ENCODE data around the gene CHRNA4. TPM values are rescaled to one million over a fixed set of nuclear protein-coding genes. Genes with fewer than 3 reads are reported as not detected.

Gene CHRNA4
- not detected for total RNA-seq

DNA sequence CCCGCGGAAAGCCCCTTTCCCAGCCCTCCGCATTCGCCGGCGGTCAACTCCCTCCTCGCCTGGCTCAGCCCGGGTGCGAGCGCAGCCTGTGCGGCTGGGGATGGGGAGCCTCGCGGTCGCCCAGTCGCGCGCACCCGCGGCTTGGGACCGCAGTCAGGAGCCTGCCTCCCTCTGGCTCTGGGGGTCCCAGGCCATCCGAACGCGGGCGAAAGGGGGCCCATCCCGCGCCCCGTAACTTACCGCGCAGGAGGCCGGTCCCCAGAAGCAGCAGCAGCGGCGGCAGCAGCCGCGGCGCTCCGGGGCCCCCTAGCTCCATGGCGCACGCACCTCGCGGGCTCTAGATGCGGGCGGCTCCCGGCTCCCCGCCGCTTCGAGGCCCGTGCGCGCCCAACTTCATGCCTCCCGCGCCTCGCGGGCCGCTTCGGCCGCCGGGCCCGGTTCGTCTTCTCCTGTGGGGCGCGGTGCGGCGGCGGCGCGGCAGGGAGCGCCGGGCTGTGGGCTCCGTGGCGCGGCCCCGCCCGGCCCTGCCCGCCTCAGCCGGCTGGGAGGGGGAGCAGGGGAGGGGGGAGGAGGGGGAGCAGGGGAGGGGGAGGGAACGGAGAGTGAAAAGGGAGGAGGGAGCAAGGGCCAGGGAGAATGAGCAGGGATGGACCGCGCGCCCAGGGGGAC, at the start of gene CHRNA4:
CHRNA4 (minus strand) TSS at position 500 of the 669 bp plus-strand sequence; CDS start at position 316, 184 bp downstream.
- ATAC-seq: no peak
- TF ChIP-seq POLR2A (IDR thresholded peaks at IDR 0.05): no peak
- TF ChIP-seq, protein P1, sequence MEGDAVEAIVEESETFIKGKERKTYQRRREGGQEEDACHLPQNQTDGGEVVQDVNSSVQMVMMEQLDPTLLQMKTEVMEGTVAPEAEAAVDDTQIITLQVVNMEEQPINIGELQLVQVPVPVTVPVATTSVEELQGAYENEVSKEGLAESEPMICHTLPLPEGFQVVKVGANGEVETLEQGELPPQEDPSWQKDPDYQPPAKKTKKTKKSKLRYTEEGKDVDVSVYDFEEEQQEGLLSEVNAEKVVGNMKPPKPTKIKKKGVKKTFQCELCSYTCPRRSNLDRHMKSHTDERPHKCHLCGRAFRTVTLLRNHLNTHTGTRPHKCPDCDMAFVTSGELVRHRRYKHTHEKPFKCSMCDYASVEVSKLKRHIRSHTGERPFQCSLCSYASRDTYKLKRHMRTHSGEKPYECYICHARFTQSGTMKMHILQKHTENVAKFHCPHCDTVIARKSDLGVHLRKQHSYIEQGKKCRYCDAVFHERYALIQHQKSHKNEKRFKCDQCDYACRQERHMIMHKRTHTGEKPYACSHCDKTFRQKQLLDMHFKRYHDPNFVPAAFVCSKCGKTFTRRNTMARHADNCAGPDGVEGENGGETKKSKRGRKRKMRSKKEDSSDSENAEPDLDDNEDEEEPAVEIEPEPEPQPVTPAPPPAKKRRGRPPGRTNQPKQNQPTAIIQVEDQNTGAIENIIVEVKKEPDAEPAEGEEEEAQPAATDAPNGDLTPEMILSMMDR (IDR thresholded peaks at IDR 0.05): no peak
- Histone ChIP-seq H3K27ac (no peak within 1 kb of the TSS), H3K27me3 (peaks cover 0 to 11% of the 10 kb centered on the region in 2 donors), H3K36me3 (replicated peaks in 1 of 2; ENCODE audit: insufficient read depth in 1 of 2, low read depth in 2 of 2) (no peaks in the 10 kb centered on the region), H3K4me3 (no peak within 1 kb of the TSS), H3K9me3 (no peaks in the 10 kb centered on the region), H3K4me1 (peaks cover 20% of the 10 kb centered on the region)
- intact Hi-C loops (cut with DNase I): no loop called here
- 0 to 1% methylated on average over 3 to 47 of the region's 79 CpGs for WGBS, 2 donors
- no peak for DNase-seq

DNA sequence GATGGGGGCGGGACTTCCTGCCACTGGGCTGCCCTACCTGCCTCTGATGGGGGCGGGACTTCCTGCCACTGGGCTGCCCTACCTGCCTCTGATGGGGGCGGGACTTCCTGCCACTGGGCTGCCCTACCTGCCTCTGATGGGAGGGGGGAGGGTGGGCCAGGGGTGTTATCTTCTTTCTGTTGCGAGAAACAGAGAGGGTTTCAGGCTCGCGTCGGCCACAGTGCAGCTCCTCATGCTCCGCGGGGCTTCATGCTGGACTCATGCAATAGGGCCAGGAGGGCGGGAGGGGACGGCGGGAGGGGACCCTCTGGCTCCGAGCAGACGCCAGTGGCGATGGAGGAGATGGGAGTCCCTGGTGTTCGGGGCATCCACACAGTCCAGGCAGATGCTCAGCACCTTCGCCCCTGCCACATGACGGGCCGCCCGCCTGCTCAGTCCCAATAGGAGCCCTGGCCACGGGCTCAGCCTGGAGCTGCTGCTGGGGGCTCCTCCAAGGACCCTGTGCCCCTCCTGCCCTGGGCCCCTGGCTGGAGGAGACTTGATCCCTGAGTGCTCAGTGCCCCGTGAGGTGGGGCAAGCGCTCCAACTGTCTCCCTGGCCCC, 48.8 kb upstream of the CHRNA4 start:
- no peak overlapping the region for H3K4me3 ChIP-seq
- H3K4me1 ChIP-seq: no peaks in the 10 kb centered on the region
- TF ChIP-seq POLR2A (IDR thresholded peaks at IDR 0.05): no peak
- TF ChIP-seq, protein P1 (IDR thresholded peaks at IDR 0.05): no peak
- no peak overlapping the region for H3K27ac ChIP-seq
- no peaks in the 10 kb centered on the region for H3K9me3 ChIP-seq
- WGBS, 2 donors: 51 to 63% methylated on average over 13 to 20 of the region's 23 CpGs
- ATAC-seq (no peak), DNase-seq (no peak)
- intact Hi-C loops (cut with DNase I): no loop called here
- H3K36me3 ChIP-seq (replicated peaks in 1 of 2; ENCODE audit: insufficient read depth in 1 of 2, low read depth in 2 of 2): no peaks in the 10 kb centered on the region
- peaks cover 0 to 4% of the 10 kb centered on the region in 2 donors for H3K27me3 ChIP-seq

DNA sequence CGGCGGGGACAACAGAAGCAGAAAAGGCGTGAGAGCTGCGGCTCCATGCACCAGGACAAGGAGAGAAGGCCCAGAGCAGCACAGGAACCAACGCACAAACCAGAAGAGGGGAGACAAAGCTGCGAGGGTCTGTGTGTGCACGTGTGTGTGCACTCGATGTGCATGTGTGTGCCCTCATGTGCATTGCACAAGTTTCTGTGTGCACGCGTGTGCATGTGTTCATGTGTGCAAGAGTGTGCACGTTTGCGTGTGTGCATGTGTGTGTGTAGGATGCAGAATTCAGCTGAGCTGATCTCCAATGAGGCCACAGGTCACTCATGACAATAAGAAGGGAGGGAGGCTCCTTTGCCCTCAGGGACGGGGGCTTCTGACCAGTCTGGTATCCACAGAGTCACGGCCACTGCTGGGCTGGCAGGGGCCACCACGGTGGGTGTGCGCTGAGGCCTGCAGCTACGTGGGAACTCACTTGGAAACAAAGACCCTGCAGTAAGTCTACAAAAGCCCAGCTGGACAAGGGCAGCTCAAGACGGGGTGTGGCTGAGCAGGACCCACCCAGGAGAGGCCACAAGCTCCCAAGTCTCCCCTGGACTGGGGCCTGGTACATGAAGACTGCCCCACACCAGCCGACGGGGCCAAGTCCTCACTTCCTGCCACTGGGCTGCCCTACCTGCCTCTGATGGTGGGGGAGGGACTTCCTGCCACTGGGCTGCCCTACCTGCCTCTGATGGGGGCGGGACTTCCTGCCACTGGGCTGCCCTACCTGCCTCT, 48.1 kb upstream of the CHRNA4 start:
- Histone ChIP-seq H3K27ac (no peak overlapping the region), H3K4me3 (no peak overlapping the region), H3K4me1 (no peaks in the 10 kb centered on the region), H3K36me3 (replicated peaks in 1 of 2; ENCODE audit: insufficient read depth in 1 of 2, low read depth in 2 of 2) (no peaks in the 10 kb centered on the region), H3K9me3 (no peaks in the 10 kb centered on the region), H3K27me3 (peaks cover 0 to 4% of the 10 kb centered on the region in 2 donors)
- WGBS, 2 donors: 83 to 91% methylated on average over 14 to 21 of the region's 21 CpGs
- TF ChIP-seq POLR2A (IDR thresholded peaks at IDR 0.05): no peak
- TF ChIP-seq, protein P1 (IDR thresholded peaks at IDR 0.05): no peak
- ATAC-seq (no peak), DNase-seq (peak in 1 of 4 donors; percentile 39)
- intact Hi-C loops (cut with DNase I): no loop called here

DNA sequence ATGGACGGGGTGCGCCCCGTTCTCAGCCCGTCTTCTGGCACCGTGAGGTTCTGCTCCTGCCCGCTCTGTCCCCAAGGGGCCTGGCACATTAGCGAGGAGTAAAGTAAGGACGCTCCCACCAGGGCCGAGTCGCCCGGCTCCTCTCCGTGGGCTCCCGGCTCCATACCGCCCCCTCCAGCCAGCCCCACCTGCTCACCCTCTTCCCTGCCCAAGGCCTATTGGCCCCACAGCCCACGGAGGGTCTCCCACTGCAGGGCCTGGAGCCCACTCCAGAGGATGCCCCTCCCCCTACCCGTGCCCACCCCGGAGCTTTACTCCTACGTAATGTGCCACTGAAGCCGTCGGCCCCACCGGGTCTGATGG, 47.5 kb upstream of the CHRNA4 start:
- DNase-seq: no peak
- H3K9me3 ChIP-seq: no peaks in the 10 kb centered on the region
- H3K4me3 ChIP-seq: no peak overlapping the region
- H3K4me1 ChIP-seq: no peaks in the 10 kb centered on the region
- no peaks in the 10 kb centered on the region for H3K36me3 ChIP-seq (replicated peaks in 1 of 2; ENCODE audit: insufficient read depth in 1 of 2, low read depth in 2 of 2)
- intact Hi-C loops (cut with DNase I): no loop called here
- no peaks in the 10 kb centered on the region for H3K27me3 ChIP-seq
- H3K27ac ChIP-seq: no peak overlapping the region
- no peak for ATAC-seq
- no peak for TF ChIP-seq POLR2A (IDR thresholded peaks at IDR 0.05)
- TF ChIP-seq, protein P1 (IDR thresholded peaks at IDR 0.05): no peak
- WGBS, 2 donors: 83 to 91% methylated on average over 18 to 19 of the region's 21 CpGs
